IPS-20b (cell line): ENCODE results near the gene GPC1.

Source experiments
- H3K27ac ChIP-seq: one replicate; pipeline ENCODE4 v1.5.1; 2013; ENCODE audit warnings: low read length
- H3K27me3 ChIP-seq: 2 replicates; pipeline ENCODE4 v1.6.1; 2013; ENCODE audit warnings: mild to moderate bottlenecking, low read length, inconsistent platforms; ENCODE audit not compliant: insufficient read depth
- H3K36me3 ChIP-seq: 2 replicates; pipeline ENCODE4 v1.6.1; 2013; ENCODE audit warnings: low read depth, mild to moderate bottlenecking, inconsistent platforms, low read length, moderate library complexity; ENCODE audit not compliant: insufficient read depth
- H3K4me1 ChIP-seq: 2 replicates; pipeline ENCODE4 v1.6.1; 2013; ENCODE audit warnings: mild to moderate bottlenecking, control low read depth, inconsistent platforms, low read length, moderate library complexity; ENCODE audit not compliant: insufficient read depth
- H3K4me3 ChIP-seq: 2 replicates; pipeline ENCODE4 v1.5.1; 2013; ENCODE audit warnings: mild to moderate bottlenecking, low read length, inconsistent platforms
- H3K9ac ChIP-seq: 2 replicates; pipeline ENCODE4 v1.6.1; 2013; ENCODE audit warnings: low read depth, mild to moderate bottlenecking, inconsistent platforms, low read length, moderate library complexity
- H3K9me3 ChIP-seq: 2 replicates; pipeline ENCODE4 v1.6.1; 2013; ENCODE audit warnings: mild to moderate bottlenecking, low read depth, low read length, inconsistent platforms; ENCODE audit not compliant: insufficient read depth

The GPC1 gene

DNA sequence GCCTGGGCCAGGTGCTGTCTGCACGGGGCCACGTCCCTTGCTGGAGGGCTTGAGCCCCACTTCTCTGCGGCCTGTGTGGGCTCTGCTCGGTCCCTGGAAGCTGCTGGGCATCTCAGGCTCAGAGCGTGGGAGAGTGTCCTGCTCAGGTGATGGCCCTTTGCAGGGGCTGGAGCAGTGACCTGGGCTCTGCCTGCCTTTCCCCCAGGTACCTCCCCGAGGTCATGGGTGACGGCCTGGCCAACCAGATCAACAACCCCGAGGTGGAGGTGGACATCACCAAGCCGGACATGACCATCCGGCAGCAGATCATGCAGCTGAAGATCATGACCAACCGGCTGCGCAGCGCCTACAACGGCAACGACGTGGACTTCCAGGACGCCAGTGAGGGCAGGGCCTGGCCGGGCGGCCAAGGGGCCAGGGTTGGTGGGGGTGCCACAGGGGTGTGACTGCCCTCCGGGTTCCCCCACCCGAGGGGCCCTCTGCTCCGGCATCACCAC lies 29.9 kb downstream of the GPC1 start:
- H3K4me1 ChIP-seq = no peaks in the 10 kb centered on the region
- no peak overlapping the region for H3K9ac ChIP-seq
- H3K36me3 ChIP-seq = peaks cover 10% of the 10 kb centered on the region
- H3K27ac ChIP-seq = no peak overlapping the region
- no peak overlapping the region for H3K4me3 ChIP-seq
- no peaks in the 10 kb centered on the region for H3K9me3 ChIP-seq
- H3K27me3 ChIP-seq = peaks cover under 1% of the 10 kb centered on the region; the same call in 1 of the 2 replicates

DNA sequence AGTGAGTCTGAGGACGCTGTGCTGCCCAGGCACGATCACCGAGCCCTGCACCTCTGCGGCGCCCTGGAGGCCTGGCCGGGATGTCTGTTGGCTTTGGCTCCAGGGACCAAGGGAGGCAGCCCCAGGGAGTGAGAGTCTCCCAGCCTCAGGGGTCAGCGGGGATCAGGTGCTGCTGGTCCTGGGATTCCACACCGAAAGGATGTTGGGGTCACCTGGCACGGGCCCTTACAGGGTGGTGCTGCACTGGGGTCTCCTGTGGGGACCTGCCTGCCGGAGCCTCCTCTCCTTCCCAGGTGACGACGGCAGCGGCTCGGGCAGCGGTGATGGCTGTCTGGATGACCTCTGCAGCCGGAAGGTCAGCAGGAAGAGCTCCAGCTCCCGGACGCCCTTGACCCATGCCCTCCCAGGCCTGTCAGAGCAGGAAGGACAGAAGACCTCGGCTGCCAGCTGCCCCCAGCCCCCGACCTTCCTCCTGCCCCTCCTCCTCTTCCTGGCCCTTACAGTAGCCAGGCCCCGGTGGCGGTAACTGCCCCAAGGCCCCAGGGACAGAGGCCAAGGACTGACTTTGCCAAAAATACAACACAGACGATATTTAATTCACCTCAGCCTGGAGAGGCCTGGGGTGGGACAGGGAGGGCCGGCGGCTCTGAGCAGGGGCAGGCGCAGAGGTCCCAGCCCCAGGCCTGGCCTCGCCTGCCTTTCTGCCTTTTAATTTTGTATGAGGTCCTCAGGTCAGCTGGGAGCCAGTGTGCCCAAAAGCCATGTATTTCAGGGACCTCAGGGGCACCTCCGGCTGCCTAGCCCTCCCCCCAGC lies 30.5 kb downstream of the GPC1 start:
- H3K9ac ChIP-seq = no peak overlapping the region
- no peaks in the 10 kb centered on the region for H3K4me1 ChIP-seq
- H3K4me3 ChIP-seq = no peak overlapping the region
- no peaks in the 10 kb centered on the region for H3K9me3 ChIP-seq
- no peak overlapping the region for H3K27ac ChIP-seq
- H3K36me3 ChIP-seq = peaks cover 10% of the 10 kb centered on the region
- peaks cover 6% of the 10 kb centered on the region; the same call in 1 of the 2 replicates for H3K27me3 ChIP-seq

DNA sequence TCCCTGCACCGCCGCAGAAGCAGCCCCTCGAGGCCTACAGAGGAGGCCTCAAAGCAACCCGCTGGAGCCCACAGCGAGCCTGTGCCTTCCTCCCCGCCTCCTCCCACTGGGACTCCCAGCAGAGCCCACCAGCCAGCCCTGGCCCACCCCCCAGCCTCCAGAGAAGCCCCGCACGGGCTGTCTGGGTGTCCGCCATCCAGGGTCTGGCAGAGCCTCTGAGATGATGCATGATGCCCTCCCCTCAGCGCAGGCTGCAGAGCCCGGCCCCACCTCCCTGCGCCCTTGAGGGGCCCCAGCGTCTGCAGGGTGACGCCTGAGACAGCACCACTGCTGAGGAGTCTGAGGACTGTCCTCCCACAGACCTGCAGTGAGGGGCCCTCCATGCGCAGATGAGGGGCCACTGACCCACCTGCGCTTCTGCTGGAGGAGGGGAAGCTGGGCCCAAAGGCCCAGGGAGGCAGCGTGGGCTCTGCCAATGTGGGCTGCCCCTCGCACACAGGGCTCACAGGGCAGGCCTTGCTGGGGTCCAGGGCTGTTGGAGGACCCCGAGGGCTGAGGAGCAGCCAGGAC lies 31.2 kb downstream of the GPC1 start:
- no peak overlapping the region for H3K27ac ChIP-seq
- peaks cover 9% of the 10 kb centered on the region; the same call in 1 of the 2 replicates for H3K27me3 ChIP-seq
- H3K36me3 ChIP-seq = peaks cover 10% of the 10 kb centered on the region
- H3K4me1 ChIP-seq = no peaks in the 10 kb centered on the region
- H3K9ac ChIP-seq = no peak overlapping the region
- H3K4me3 ChIP-seq = no peak overlapping the region
- no peaks in the 10 kb centered on the region for H3K9me3 ChIP-seq

DNA sequence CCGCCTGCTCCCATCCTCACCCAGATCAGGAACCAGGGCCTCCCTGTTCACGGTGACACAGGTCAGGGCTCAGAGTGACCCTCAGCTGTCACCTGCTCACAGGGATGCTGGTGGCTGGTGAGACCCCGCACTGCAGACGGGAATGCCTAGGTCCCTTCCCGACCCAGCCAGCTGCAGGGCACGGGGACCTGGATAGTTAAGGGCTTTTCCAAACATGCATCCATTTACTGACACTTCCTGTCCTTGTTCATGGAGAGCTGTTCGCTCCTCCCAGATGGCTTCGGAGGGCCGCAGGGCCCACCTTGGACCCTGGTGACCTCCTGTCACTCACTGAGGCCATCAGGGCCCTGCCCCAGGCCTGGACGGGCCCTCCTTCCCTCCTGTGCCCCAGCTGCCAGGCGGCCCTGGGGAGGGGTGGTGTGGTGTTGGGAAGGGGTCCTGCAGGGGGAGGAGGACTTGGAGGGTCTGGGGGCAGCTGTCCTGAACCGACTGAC lies 31.7 kb downstream of the GPC1 start:
- Histone ChIP-seq H3K4me3 (no peak overlapping the region), H3K4me1 (no peaks in the 10 kb centered on the region), H3K36me3 (peaks cover 10% of the 10 kb centered on the region), H3K27me3 (peaks cover 11% of the 10 kb centered on the region; the same call in 1 of the 2 replicates), H3K9ac (no peak overlapping the region), H3K27ac (no peak overlapping the region), H3K9me3 (no peaks in the 10 kb centered on the region)

- no peaks in the 10 kb centered on the region for H3K9me3 ChIP-seq
- H3K27me3 ChIP-seq = peaks cover 11% of the 10 kb centered on the region; the same call in 1 of the 2 replicates
- no peaks in the 10 kb centered on the region for H3K4me1 ChIP-seq
- H3K4me3 ChIP-seq = no peak overlapping the region
- peaks cover 10% of the 10 kb centered on the region for H3K36me3 ChIP-seq
- H3K9ac ChIP-seq = no peak overlapping the region
- no peak overlapping the region for H3K27ac ChIP-seq
These were observed 32.3 kb downstream of the GPC1 start for GRCh38 chr2:240467659-240468302.

- Histone ChIP-seq H3K9ac (no peak overlapping the region), H3K4me3 (no peak overlapping the region), H3K27ac (no peak overlapping the region), H3K27me3 (peaks cover 11% of the 10 kb centered on the region; the same call in 1 of the 2 replicates), H3K4me1 (no peaks in the 10 kb centered on the region), H3K9me3 (no peaks in the 10 kb centered on the region), H3K36me3 (peaks cover 9% of the 10 kb centered on the region)
These were observed 33.1 kb downstream of the GPC1 start for GRCh38 chr2:240468303-240469238.

- no peak overlapping the region for H3K4me3 ChIP-seq
- H3K27ac ChIP-seq = no peak overlapping the region
- H3K9me3 ChIP-seq = no peaks in the 10 kb centered on the region
- H3K4me1 ChIP-seq = no peaks in the 10 kb centered on the region
- H3K9ac ChIP-seq = no peak overlapping the region
- peaks cover 3% of the 10 kb centered on the region; the same call in 1 of the 2 replicates for H3K36me3 ChIP-seq
- peaks cover 11% of the 10 kb centered on the region; the same call in 1 of the 2 replicates for H3K27me3 ChIP-seq
These were observed 33.8 kb downstream of the GPC1 start for GRCh38 chr2:240469239-240469636.

DNA sequence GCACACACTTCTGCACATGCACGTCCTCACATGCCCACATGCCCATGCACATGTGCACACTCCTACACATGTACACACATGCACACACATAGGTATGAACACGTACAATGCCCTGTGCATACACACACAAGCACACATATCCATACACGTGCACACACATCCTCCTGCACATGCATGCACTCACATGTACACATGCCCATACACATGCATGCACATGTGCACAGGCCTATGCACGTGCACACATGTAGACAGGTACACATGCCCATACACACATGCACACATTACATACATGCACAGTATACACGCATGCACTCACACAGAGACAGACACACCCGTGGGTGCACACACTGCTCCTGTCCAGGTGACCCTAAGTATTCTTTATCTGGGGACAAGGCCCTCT lies 34.3 kb downstream of the GPC1 start:
- peaks cover 3% of the 10 kb centered on the region; the same call in 1 of the 2 replicates for H3K9me3 ChIP-seq
- peaks cover 11% of the 10 kb centered on the region; the same call in 1 of the 2 replicates for H3K27me3 ChIP-seq
- H3K4me1 ChIP-seq = no peaks in the 10 kb centered on the region
- no peaks in the 10 kb centered on the region for H3K36me3 ChIP-seq
- H3K4me3 ChIP-seq = no peak overlapping the region
- no peak overlapping the region for H3K9ac ChIP-seq
- no peak overlapping the region for H3K27ac ChIP-seq

GRCh38 chr2:240472078-240472790 lies 36.8 kb downstream of the GPC1 start:
- Histone ChIP-seq H3K9ac (no peak overlapping the region), H3K27ac (no peak overlapping the region), H3K27me3 (peaks cover 11% of the 10 kb centered on the region; the same call in 1 of the 2 replicates), H3K9me3 (peaks cover 3% of the 10 kb centered on the region; the same call in 1 of the 2 replicates), H3K4me3 (no peak overlapping the region), H3K36me3 (no peaks in the 10 kb centered on the region), H3K4me1 (no peaks in the 10 kb centered on the region)

GRCh38 chr2:240473211-240473610 lies 37.7 kb downstream of the GPC1 start:
- H3K27me3 ChIP-seq = peaks cover 11% of the 10 kb centered on the region; the same call in 1 of the 2 replicates
- H3K4me1 ChIP-seq = no peaks in the 10 kb centered on the region
- no peak overlapping the region for H3K27ac ChIP-seq
- no peak overlapping the region for H3K4me3 ChIP-seq
- peaks cover 3% of the 10 kb centered on the region; the same call in 1 of the 2 replicates for H3K9me3 ChIP-seq
- no peak overlapping the region for H3K9ac ChIP-seq
- no peaks in the 10 kb centered on the region for H3K36me3 ChIP-seq
